GM21447 (cell line): ENCODE measurements around the gene SLC43A1.

Experiments
- ATAC-seq: cut with Tn5 transposase; IDR thresholded peaks from one replicate; pipeline ENCODE4 v1.9.1; 2021; ENCODE audit not compliant: unreplicated experiment

The SLC43A1 gene

DNA sequence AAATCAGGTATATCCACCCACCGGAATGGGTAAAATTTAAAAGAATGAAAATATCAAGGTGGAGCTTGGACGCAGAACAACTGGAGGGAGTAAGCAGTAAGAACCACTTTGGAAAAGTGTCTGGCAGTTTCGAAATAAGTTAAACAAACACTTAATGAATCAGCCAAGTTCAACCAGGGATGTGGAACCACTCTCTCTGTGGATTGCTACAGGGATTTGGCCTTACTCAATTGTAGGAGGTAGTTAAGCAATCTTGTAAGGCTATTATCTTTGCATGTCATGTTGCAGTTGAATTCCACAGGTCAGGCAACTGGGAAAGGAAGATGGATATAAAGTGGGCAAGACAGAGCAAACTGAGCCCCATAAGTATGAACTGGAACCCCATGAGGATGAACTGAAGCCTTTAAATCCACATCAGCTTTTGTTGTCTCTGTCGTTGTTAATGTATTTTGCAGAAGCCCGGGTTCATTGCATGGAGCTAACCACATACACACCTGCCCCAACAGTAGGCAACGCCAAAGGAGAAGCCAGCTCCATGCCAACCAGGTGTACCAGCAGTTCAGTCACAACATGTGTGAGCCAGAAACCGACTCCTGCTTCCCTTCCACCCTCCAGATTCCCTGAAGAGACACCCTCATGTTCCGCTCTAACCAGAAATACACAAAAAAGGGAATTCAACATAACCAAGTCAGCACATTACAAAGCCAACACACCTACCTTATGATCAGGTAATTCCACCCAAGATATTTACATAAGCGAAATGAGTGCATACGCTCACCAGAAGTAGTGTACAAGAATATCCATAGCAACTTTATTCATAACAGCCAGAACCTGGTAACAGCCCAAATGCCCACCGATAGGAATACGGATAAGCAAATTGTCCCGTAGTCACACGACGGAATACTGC lies 80.6 kb downstream of the SLC43A1 start:
- no peak for ATAC-seq
